Activated CD4-positive, alpha-beta T cell treated with anti-CD3 and anti-CD28 coated beads for 24 hours (primary cell): ENCODE data around the gene RUVBL2.

ENCODE experiments used
- DNase-seq, 2 donors: peaks; one replicate each; pipeline ENCODE4 v3.0.0-alpha.2; 2020; ENCODE audit warnings: low read depth in 2 of 2

RUVBL2 gene

DNA sequence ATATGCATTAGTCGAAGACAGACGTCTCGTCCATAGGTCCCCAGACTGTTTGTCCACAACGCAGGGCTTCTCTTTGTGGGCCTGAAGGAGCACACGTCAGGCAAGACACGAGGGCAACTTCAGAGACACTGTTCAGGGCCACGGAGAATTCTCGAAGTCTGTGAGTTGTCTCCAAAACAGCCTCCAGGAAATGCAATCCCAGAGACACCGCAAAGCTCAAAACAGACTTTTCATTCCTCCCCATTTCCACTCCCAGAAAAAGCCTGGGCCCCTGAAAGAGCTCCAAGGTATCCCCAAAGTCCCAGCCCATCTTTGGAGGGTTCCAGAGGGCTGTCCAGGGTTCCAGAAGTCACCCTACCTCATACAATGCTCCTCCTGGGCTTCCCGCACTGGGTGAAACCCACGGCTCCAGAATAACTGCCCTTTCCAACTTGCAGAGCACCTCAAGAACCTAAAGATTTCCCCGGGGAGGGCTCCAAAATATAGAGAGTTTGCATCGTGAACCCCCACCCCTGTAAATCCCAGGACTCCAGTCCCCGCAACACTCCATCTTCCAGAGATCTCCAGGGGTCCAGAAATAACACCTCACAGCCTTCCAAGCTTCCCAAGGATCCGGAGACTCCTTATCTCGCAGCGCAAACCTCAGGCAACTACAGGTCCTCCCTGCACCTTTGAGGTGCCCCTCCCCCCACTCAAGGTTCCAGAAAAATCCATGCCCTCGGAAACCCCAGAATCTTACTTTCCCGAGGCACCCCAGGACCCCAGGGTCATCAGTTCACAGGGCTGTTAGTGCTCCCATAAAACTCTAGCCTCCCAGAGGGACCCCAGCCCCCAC lies 29.3 kb upstream of the RUVBL2 start:
- DNase-seq: no peak

DNA sequence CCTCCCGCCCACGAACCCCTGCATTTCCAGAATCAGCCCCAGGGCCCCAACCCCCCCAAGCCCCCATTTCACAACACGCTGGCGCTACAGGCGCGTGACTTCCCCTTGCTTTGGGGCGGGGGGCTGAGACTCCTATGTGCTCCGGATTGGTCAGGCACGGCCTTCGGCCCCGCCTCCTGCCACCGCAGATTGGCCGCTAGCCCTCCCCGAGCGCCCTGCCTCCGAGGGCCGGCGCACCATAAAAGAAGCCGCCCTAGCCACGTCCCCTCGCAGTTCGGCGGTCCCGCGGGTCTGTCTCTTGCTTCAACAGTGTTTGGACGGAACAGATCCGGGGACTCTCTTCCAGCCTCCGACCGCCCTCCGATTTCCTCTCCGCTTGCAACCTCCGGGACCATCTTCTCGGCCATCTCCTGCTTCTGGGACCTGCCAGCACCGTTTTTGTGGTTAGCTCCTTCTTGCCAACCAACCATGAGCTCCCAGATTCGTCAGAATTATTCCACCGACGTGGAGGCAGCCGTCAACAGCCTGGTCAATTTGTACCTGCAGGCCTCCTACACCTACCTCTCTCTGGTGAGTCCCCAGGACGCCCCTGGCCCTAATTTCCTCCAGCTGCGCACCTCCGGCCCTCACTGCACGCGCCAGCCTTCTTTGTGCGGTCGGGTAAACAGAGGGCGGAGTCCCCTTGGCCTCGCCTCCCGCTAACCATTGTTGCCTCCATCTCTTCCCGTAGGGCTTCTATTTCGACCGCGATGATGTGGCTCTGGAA lies 28.5 kb upstream of the RUVBL2 start, which contains the start of gene FTL:
Gene FTL, plus strand, starts transcription at position 270 of the 766 bp plus-strand sequence. Its CDS starts 199 bp downstream, at position 469.
- DNase-seq: peak; percentile 85 to 89

DNA sequence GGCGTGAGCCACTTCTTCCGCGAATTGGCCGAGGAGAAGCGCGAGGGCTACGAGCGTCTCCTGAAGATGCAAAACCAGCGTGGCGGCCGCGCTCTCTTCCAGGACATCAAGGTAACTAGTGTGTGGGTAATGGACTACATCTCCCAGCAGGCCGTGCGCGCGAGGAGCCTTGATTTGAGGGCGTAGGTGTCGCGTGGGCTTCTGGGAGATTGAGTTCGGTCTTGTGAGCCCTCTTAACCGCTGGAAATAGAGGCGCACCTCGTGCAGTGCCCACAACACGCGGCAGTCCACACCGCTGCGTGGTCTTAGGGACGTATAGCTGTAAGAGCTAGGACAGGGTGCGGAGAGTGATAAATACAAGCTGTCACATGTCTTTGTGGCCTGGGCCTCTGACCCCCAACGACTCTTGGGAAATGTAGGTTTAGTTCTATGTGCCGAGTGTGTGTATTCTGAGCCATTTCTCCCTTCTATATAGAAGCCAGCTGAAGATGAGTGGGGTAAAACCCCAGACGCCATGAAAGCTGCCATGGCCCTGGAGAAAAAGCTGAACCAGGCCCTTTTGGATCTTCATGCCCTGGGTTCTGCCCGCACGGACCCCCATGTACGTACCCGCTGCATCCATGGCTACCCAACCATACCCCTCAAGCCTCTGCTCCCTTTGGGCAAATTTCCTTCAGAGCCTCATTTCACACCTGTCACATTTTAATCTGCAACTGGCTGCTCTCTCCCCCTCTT lies 27.7 kb upstream of the RUVBL2 start:
- peak; percentile 76 to 87 for DNase-seq

DNA sequence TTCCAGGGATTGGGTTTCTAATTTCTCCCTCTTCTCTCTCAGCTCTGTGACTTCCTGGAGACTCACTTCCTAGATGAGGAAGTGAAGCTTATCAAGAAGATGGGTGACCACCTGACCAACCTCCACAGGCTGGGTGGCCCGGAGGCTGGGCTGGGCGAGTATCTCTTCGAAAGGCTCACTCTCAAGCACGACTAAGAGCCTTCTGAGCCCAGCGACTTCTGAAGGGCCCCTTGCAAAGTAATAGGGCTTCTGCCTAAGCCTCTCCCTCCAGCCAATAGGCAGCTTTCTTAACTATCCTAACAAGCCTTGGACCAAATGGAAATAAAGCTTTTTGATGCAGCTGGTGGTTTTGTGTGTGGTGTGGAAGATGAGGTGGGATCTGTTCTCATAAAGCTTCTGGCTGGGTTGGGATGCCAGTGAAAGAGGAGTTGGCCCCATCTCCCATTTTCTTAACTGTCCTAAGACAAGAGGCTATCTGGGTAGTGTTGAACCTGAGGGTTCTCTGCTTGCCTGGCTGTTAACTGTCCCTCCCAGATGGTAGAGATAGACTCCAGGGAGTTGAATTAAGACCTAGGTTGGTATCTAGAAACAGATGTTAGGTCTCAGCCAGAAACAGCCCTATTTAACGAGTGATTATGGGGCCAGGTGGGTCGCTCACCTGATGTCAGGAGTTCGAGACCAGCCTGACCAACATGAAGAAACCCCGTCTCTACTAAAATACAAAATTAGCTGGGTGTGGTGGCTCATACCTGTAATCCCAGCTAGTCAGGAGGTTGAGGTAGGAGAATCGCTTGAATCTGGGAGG lies 26.9 kb upstream of the RUVBL2 start:
- DNase-seq: no peak

DNA sequence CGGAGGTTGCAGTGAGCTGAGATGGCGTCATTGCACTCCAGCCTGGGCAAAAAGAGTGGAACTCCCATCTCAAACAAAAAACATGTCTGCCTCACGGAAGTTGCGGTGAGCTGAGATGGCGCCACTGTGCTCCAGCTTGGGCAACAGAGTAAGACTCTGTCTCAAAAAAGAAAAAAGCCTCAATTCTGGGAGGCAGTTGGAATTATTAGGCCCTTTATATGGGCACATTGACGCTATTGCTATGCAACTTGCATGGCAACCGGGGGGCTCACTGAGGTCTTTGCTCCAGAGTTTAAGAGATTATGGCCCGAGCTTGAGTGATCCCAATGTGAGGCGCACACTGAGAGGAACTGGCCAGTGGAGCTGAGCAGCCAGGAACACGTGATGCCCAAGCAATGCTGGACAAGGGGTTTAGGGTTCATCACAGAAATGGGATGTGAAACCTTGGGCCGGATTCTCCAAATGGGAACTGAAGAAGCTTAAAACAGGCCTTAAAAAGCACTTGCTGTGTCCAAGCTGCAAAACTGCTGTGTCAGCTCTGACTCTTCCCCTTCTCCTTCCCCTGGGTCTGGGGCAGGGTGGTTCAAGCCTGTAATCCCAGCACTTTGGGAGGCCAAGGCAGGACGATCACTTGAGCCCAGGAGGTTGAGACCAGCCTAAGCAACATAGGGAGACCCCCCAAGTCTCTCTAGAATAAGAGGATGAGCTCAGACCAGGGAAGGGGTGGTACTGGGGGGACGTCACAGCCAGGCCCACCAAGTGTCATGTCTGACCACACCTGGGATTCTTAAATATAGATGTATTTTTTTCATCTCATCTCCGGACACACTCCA lies 26.1 kb upstream of the RUVBL2 start:
- DNase-seq: no peak

DNA sequence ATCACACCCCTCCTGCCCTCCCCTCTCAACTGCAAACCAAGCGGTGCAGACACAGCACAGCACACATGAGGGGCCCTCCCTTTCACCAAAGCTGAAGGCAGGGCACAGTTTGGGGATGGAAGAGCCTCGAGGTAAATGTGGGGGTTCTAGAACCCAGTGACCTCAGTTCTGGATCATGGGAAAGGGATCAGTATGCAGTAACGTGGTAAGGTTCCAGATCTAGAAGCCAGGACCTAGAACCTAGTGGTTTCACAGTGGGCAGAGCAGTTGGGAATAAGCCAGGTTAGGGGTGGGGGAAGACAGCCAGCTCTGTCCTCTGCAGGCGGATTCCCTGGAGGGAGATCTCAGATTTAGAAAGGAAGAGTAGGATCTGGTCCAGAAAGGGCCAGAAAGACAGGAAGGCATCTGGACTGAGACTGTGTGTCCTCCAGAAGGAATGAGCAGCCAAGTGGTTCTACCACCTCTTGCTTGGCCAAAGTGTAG lies 25.5 kb upstream of the RUVBL2 start:
- no peak for DNase-seq

DNA sequence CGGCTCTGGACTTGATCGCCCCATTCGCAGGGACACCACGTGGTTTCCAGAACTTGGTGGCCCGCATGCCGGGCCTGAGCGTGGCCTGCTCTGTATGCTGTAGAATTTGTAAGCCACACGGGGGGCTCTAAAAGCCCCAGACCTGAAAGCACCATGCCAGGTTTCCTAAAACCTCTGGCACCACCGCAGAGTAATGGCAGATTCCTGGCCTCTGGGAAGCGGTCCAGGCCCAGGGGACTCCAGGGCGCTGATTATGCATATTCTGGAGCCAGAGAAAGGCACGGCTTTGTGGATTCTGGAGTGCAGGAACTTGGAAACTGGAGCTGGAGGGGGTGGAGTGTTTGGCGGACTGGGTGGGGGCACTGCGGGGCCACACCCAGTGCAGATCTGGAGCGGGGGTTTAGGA lies 24.9 kb upstream of the RUVBL2 start:
- no peak for DNase-seq

DNA sequence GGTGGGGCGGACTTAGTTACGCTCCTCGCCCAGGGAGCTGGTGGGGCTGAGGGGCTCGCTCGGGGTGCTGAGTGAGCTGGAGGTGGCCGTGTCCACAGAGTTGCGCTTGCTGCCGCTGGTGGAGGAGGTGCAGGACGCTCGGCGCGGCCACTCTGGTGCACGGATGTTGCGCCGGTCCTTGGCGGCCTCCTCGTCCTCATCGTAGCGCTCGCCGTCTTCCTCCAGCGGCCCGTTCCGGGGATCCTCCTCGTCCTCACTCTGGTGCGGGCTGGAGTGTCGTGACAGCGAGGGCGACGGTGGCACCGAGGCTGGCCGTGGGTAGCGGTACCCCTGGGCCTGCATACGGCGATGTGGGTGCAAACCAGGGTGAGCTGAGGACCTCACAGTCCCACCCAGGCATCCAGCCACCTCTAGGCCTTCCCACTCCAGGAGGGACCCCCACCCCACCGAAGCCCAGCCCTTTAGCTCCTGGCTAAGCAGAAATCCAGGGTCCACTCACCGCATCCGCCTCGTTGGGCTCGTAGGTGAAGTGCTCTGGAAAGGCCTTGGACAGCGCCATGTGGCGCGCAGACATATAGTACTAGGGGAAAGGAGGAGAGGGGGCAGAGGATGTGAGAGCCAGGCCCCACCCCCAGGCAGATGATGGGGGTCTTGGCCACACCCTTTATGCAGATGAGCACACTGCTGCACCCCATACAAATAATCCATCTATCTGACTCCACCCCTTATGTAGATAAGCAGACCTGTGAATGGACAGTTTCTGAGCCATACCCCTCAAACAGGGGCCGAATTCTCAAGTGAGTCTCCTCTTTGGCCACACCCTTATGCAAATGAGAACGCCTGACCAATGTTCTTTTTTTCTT lies 24.2 kb upstream of the RUVBL2 start:
- DNase-seq: no peak

DNA sequence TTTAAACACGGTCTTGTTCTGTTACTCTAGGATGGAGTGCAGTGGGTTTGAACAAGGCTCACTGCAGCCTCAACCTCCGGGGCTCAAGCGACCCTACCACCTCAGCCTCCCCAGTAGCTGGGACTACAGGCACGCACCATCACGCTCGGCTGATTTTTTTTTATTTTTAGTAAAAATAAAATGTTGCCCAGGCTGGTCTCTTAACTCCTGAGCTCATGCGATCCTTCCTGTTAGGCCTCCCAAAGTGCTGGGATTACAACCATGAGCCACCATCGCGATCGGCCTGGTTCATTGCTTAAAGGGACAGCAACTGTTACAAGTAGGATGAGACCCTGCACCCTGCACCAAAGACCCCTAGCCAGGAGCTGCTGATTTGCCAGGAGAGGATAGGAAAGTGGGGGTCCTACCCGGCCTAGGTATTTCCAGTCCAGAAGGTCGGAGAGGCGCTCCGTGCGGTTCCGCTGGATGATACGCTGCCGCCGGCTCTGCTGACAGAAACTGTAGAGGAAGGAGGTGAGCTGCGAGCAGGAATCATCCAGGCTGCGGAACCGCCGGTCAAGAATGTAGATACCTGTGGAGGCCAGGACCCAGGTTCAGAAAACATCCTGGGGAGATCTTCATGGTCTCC lies 23.4 kb upstream of the RUVBL2 start:
- DNase-seq: no peak

DNA sequence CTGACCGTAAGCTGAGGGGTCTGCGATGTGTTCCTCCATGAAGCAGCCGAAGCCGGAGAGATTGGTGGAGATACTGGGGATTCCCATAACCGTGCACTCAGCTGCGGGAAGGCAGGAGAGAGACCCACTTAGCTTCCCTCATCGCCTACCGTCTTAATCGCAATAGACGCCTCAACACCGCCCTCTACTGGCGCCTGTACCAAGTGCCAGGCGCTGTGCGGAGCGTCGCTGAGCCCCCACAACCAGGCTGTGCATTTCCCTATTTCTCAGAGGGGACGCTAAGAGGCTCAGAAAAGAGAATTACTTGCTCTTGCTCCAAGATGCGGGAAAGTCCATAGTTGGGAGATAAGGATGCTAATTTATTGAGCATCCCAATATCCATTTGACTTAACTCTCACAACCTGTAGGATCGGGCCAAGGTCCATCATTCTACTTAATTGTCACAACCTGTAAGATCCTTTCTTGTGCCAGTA lies 22.7 kb upstream of the RUVBL2 start:
- DNase-seq: peak; percentile 77 to 82

DNA sequence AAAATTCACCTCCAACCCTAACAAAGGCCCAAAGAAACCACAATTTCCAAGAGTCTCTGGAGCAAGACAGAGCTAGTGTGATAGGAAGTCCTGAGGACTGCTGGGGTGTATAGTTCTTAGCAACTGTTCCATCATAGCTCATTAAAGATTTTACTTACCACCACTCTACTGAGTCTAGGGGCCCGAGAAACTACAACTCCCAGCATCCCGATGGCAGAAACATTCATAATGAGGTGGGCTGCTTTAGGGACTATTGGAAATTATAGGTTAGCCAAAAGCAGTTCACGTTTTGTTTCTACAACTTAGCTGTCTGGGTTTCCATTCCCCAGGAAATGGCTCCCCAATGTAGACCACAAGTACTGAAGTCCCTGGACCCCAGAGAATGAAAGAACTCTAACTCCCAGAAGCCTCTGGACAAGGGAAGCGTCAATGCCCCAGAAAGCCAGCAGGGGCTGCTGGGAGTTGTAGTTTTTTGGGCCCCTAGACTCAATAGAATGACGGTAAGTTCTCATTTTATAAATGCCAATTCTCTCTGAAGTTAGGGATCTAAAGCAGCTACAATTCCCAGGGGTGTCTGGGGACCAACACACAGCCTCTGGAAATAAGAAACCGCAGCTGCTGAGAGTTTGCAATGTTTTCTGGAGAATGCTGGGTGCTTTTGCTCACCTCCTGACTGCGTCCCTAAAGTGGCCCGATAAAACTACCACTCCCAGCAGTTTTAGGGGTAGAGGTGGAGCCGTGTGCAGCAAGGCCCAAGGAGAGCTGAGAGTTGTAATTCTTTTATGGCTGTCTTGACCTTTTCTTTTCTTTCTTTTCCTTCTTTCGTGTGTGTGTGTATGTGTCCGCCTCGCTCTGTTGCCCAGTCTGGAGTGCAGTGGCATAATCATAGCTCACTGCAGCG lies 17.5 kb upstream of the RUVBL2 start:
- DNase-seq: no peak

DNA sequence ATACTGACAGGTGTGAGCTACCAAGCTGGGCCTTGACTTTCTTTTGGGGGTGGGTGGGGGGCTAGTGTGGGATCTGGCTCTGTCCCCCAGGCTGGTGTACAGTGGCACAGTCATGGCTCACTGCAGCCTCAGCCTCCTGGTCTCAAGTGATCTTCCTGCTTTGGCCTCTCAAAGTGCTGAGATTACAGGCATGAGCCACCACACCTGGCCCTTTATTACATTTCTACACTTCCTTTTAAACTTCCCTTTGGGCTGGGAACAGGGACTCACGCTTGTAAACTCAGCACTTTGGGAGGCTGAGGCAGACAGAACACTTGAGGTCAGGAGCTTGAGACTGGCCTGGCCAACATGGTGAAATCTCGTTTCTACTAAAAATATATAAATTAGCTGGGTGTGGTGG lies 16.6 kb upstream of the RUVBL2 start:
- DNase-seq: no peak

DNA sequence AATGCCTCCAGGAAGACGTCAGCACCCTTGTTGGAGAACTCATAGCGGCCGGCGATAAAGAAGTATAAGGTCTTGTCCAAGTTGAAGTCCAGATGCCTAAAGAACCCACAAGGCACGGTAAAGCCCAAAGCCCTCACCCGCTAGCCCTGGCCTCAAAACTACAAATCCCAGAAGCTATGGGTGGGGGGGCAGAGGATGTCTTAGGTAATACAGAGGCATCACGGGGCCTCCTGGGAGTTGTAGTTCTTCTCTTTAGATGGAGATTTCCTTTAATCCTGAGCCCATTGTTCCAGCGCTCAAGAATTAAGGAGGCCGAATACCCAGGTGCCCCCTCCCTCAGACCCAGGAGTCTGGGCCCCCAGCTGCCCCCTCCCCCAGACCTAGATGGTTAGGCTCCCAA lies 11.4 kb upstream of the RUVBL2 start:
- DNase-seq: no peak

DNA sequence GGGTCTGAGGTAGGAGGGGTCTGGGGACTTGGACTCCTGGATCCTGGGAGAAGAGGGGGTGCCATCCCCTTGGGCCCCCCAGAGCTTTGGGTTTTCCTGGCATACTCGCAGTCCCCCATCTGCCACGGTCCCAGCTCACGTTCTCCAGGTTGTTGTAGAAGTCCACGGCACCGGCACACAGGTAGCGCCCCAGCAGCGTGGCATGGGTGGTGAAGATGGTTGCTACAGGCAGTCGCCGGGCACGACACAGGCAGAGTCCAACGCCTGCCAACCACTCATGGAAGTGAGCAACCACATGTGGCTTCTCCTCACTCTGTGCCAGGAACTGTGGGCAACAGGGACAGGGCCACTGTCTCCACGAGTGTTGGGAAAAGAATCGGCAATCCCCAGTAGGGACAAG lies 8.0 kb upstream of the RUVBL2 start:
- DNase-seq: no peak

DNA sequence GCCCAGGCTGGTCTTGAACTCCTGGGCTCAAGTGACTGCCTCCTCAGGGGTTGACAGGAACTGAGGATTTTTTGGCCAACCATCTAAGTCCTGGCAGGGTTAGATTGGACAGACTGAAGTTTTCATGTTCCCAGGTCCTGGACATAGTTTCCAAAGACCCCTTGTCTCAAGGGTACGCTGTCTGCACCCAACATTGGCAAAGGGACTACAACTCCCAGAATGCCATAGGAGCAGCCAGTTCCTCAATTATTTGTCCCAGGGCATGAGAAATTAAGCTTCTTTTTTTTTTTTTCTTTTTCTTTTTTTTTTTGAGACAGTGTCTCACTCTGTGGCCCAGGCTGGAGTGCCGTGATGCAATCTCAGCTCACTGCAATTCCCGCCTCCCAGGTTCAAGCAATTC lies 7.5 kb upstream of the RUVBL2 start:
- DNase-seq: no peak

DNA sequence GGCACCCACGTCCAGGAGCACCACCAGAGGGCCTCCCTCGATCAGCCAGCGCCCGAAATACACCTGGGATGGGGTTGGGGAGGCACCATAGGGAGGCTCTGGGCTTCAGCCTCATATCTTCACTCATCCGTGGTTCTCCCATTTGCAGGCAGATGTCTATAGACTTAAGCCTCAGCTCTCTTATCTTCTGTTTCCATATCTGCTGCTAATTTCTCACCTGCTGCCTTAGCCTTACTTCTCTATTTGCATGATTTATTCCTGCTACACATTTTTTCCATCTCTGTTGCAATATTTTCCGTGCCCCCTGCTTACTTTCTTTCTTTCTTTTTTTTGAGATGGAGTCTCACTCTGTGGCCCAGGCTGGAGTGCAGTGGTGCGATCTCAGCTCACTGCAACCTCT lies 6.4 kb upstream of the RUVBL2 start:
- DNase-seq: no peak

DNA sequence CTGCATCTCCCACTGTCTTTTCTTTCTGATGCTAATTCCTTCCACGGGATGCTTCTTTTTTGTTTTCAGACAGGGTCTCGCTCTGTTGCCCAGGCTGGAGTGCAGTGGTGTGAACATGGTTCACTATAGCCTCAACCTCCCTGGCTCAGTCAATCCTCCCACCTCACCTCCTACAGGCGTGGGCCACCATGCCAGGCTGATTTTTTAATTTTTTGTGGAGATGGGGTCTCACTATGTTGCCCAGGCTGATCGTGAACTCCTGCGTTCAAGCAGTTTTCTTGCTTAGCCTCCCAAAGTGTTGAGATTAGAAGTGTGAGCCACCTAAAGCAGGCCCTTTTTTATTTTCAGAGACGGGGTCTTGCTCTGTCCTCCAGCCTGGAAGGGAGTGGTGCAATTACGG lies 5.4 kb upstream of the RUVBL2 start:
- DNase-seq: no peak

DNA sequence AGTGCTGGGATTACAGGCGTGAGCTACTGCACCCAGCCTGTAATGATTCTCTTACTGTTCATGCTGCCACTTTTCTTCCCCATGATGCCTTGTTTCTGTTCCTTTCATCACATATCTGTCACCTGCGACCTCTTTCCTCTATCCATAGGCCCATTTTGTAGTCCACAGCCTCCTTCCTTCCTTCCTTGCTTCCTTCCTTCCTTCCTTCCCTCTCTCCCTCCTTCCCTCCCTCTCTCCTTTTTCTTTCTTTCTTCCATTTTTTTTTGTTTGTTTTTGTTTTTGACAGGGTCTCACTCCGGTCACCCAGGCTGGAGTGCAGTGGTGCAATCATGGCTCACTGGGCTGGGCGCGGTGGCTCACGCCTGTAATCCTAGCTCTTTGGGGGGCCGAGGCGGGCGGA lies 4.8 kb upstream of the RUVBL2 start:
- no peak for DNase-seq
